Hematopoietic multipotent progenitor cell (in vitro differentiated cells): Measurements from ENCODE around the gene FBXL4. TPM values are rescaled to one million over a fixed set of nuclear protein-coding genes. Genes with fewer than 3 reads are reported as not detected.
"Not testable (repeated sequence)": the region's sequence is repeated elsewhere in the genome, so short reads cannot be mapped to it uniquely, and the experiment has no call there.

Source experiments
- DNase-seq, 3 donors: peaks; one replicate each; pipeline ENCODE4 v3.0.0-alpha.2; 2011 to 2015; ENCODE audit warnings: low read depth in 2 of 3, low spot score in 2 of 3
- total RNA-seq: library from RNA; depleted of rRNA; stranded (reverse); fragments of >200 nt; gene quantifications from one replicate; pipeline ENCODE4 v1.2.3, GENCODE V29; 2012

The FBXL4 gene
- total RNA-seq, 1 donor = 14.0 TPM

DNA sequence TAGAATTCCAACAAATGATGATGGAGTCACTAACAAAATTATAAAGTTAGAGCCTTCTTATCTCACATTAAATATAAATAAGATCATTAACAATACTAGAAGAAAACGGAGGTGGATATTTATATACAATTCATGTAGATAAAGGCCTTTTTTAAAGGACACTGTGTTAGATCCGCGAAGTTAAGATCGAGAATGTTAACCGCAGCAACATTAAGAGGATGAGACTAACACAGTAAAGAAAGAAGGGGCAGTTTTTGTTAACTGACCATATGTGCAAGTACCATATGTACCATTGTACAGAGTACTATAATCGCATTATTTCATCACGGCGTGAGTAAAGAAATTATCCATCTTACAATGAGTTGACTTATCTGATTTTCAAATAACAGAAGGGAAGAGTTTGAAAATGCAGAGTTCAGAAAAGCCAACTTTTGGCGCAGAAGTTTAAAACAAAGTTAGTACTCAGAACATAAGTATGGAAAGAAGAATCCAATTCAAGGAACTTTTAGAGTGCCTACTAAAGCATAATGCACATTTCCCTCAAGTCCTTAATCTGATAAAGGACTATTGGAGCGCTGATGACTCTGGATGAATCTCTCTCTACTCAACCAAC, 1.4 kb downstream of the FBXL4 start:
- DNase-seq = no peak

DNA sequence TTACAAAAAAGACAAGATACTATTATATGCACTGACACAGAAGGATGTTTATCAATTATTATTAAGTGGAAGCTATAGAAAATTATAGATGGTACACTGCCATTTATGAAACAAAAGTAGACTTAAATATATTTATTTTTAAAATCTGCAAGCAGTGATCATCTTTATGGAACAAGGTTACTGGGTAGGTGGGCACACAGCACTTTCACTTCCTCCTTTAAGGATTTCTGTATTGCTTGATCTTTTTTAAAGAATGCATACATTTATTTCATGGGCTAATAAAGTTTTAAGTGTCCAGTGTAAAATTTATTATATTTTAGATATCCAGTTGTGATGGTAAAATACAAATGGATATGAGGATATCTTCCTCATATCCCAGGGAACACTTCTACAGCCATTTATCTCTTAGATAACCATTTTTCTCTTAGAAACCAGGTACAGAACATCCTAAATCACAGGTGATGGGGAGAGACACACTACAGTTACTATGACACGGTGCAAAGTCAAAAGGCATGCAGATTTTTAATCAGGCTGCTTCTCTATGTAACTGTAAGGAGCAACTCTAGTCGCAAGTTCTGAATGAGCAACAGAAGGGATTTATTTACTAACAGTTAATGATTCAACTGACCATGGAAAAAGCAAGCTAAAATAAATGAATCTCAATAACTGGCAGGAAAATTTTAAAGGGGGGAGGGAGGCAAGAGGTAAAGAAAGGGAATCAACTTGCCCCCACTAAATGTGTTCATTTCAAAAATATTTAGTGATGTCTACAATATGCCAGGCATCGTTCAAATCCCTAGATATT, 2.2 kb downstream of the FBXL4 start:
- no peak for DNase-seq

DNA sequence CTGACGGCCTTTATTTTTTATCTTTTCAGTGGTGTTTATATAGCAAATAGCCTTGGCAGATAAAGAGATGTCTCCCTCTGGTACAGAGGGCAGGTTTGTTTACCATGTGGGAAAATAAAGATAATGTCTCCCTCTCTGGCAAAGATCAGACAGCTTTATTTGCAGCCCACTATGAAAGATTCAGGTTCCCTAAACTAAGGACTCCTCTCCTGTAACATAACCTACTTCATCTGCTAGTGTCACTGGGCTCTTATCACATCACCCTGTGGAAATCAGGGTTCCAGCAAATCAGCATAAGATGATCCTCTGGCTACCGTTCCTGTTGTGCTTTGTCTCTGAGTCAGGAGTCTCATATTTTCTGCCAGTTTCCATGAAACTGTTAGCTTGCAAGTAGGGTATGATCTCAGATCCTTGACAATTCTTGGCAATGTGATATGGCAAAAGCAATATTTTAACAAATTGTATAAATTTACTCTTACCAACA, 3.1 kb downstream of the FBXL4 start:
- no peak for DNase-seq

DNA sequence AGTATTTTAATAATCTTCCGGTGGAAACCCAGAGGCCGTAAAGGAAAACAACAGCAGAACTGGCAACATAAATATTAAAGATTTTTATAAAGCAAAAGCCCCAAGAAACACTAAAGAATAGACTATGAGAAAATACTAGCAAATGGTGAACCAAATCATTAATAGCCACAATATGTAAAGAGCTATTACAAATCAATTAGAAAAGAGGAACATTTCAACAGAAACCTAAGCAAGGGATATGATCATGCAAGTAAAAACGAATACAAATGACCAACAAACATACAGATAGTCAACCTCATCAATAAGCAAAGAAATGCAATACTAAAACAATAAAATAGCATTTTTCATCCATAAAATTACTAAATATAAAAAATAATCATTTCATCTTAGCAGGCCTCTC, 3.6 kb downstream of the FBXL4 start:
- no peak for DNase-seq

DNA sequence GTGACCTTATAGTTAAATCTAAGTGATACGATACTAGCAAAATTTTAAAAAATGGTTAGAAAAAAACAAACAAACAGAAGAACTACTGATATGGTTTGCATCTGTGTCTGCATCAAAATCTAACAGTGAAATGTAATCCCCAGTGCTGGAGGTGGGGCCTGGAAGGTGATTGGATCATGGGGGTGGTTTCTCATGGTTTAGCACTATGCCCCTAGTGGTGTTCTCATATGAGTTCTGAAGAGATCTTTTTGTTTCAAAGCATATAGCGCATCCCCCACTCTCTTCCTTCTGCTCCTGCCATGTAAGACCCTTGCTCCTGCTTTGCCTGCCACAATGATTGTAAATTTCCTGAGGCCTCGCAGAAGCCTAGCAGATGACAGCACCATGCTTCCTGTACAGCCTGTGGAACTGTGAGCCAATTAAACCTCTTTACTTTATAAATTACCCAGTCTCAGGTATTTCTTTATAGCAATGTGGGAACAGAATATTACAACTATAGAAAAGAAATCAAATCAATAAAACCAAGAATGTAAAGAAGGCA, 5.4 kb downstream of the FBXL4 start:
- DNase-seq = no peak

DNA sequence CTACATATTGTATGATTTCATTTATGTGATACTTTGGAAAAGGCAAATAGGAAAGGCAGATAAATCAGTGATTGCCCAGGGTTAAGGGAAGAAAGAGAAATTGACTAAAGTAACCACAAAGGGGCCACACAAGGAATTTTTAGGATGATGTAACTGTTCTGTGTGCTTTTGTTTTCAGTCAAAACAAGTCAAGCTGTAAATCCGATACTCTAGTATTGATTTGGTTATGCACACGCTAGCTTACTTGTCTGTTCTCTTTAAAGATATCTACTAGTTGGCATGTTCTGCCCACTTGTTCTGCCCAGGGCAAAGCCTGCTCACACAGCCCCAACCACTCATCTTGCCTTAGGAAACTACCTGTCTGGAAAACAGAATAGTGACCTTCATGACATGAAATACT, 6.4 kb downstream of the FBXL4 start:
- DNase-seq = no peak

DNA sequence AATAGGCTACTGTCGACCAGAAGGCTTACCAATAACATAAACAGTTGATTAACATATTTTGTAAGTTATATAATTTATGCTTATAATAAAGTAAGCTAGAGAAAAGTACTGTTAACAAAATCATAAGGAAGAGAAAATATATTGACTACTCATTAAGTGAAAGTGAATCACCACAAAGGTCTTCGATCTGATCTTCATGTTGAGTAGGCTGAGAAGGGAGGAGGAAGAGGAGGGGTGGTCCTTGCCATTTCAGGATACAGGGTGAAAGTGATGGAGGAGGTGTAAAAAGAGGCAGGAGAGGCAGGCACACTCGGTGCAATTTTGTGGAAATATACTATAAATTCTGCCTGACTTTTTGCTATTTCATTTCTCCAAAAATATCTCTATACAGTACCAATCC, 10.4 kb downstream of the FBXL4 start:
- no peak for DNase-seq

DNA sequence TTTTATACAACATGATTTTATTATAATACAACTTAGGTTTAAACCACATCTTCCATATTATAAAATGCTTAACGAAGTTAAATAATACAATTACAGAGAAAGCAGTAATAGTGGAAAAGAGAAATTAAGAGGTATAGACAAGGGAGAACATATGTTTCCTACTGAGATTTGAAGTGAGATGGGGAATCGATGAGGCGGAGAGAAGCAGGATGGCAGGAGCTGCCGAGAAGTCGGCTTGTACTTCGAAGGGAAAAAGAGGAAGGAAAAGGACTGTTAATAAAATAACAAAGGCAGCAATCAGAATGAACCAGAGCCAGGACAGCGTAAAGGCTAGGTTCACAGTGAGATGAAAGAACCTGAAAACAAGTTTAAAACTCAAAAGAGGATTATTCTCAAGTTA, 15.4 kb downstream of the FBXL4 start:
- DNase-seq = peak in 2 of 3 donors; percentile 24 to 37

DNA sequence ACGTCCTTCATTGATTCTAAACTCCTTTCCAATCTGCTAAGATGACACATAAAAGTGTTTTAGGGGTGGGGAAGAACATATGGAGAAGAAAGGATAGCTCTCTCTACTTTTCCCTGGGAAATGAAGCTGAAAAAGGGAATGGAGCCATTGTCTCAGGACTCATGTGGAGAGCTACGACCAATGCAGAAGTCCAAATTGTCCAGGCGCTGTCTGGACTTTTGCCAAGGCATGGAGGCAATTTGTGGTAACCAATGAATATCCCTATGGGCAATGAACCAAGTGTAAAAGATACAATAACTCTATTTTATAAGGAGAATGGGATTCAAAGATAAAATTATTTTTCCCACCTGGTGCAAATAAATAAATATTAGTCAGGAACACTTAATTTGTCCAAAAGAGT, 16.1 kb downstream of the FBXL4 start:
- no peak for DNase-seq

DNA sequence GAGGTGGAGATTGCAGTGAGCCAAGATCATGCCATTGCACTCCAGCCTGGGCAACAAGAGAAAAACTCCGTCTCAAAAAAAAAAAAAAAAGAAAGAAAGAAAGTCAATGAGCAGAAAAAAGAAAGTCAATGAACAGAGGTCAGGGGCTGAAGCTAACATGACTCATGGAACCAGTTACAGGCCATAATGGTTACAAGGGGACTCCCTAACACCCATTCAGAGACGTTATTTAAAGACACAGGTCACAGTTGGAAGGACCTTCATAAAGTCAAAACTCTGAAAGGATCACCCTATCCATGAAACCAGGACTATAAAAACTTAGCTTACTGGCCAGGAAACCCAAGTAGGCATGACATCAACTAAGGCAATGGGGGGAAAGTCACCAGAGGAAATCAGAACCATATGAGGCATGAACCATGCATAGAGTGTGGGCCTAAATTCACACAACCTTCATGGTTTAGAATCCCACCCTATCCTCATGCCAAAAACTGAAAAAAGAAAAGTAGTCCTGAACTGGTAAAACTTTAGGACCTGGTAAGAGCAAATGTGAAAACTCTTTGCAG, 18.2 kb downstream of the FBXL4 start:
- no peak for DNase-seq

DNA sequence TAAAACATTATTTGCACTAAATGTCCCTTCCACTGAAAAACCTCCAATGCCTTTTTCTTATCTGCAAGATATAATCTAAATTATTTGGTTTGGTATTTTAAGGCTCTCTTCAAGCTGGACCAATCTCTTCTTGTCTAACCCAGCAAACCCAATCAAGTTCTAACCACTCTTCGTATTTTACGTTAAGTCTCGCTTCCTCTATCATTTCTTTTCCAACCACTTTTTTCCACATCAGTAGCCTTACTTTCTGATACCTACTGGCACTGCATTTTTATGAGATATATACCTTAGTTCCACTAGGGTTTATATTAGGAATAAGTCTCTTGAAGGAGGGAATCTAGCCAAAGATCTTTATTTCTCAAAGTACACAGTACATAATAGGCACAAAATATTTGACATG, 19.1 kb downstream of the FBXL4 start:
- no peak for DNase-seq

DNA sequence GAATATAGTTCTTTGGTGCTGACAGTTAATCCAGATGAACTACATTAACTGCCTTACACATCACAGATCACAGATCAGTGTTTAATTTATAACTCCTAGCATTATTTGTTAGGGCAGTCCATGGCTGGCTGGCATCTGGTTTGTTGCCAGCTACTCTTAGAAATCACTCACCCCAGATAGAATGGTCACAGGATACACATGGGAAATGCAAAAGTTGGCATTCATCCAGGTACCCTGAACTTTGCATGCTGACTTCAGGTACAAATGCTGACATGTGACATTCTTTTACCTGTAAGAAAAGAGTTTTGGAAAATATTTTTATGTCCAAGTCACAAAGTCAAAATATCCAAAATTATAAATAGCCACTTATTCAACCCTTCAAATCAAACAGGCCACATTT, 20.2 kb downstream of the FBXL4 start:
- peak in 1 of 3 donors; percentile 34 for DNase-seq

DNA sequence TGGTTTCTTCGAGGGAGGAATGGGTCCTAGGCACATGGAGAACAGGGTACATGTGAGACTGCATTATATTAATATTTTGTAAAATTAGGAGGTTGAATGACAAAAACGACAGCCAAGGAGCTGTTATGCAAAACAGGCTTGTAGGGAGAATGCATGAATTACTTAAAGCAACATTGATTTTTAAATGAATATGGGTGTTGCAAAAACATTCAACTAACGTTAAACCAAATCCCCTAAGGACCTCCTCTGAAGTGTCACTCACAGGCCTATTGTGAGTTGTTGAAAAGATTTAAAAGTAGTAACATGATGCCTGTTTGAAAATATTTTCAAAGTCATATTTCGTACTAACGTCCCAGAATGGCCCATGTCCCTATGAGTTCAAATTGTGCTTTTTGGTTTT, 21.9 kb downstream of the FBXL4 start:
- no peak for DNase-seq

DNA sequence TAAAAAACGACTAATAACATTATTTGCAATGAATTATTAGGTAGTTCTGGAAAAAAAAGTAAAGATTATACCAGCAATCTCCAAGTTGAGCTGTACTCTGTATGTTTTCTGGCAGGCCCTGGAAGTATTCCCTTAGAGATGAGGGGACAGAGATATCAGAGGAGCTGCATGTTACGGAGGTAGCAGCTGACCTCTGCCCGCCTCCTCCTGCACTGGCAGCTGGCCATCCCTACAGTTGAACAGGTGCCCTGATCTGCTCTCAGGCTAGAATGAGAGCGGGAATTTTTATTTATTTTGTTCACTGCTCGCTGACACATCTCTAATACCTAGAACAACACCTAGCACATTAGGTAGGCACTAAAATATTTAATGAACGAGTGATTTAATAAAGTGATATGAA, 23.1 kb downstream of the FBXL4 start:
- no peak for DNase-seq

DNA sequence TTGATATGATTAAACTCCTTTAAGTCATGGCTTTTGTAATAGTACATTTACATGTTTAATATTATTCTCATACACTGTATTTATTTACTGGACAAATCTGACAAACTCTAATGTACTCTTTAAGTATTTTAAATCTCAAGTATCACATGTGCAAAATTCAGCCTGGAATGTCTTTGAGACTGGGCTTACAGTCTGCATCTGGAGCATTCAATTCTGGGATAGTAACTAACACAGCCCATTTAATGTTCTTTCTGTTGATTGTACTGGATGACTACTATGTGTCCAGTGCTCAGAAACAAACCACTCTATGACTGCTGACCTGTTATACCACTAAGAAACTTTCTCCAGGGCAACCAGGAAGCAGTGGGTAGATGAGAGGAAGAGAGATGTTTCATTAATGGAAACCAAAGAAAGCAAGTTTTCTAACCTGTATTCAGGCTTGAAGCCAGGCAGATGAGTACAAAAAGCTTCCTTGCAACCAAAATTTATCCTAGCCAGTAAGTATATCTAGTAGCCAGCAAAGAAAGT, 26.8 kb downstream of the FBXL4 start:
- no peak for DNase-seq

DNA sequence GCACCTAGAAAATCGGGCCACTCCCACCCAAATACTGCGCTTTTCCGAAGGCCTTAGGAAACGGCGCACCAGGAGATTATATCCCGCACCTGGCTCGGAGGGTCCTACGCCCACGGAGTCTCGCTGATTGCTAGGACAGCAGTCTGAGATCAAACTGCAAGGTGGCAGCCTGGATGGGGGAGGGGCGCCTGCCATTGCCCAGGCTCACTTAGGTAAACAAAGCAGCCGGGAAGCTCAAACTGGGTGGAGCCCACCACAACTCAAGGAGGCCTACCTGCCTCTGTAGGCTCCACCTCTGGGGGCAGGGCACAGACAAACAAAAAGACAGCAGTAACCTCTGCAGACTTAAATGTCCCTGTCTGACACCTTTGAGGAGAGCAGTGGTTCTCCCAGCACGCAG, 36.8 kb downstream of the FBXL4 start:
- not testable (repeated sequence) for DNase-seq

DNA sequence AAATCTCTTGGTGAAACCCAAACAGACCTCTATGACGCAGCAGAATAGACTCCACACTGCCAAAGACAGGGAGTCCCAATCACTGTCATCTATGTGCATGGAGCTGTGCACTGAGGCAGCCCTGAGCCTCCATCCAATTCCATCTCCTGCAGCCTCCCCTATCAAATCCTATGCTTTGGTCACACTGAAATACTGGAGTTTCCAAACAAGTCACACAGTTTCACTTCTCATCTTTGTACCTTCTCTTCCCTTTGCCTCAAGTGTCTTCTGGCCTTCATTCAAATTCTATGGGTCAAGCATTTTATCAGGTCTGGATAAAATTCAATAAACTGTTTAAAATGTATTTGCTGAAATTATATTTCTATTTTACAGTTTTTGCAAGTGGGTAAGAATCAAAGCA, 38.5 kb downstream of the FBXL4 start:
- no peak for DNase-seq

DNA sequence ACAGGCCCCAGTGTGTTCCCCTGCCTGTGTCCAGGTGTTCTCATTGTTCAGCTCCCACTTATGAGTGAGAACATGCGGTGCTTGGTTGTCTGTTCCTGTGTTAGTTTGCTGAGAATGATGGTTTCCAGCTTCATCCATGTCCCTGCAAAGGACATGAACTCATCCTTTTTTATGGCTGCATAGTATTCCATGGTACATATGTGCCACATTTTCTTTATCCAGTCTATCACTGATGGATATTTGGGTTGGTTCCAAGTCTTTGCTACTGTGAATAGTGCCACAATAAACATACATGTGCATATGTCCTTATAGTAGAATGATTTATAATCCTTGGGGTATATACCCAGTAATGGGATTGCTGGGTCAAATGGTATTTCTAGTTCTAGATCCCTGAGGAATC, 41.4 kb downstream of the FBXL4 start:
- DNase-seq = not testable (repeated sequence)

DNA sequence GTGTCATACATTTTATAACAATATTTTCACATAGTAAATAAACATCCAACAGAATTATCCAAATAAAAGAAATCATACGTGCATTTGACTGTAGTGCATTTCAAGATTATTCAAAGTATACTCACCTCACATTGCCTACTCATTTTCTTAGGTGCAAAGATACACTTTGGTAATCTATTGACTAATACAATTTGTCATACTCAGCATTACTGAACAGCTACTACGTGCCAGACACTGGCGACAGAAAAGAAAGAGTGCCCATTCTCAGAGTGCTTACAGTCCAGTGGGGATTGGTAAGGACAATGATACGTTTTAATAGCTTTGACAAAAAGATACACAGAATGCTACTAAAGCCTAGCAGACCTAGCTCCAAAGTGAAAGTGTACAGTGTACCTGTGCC, 42.0 kb downstream of the FBXL4 start:
- DNase-seq = no peak

DNA sequence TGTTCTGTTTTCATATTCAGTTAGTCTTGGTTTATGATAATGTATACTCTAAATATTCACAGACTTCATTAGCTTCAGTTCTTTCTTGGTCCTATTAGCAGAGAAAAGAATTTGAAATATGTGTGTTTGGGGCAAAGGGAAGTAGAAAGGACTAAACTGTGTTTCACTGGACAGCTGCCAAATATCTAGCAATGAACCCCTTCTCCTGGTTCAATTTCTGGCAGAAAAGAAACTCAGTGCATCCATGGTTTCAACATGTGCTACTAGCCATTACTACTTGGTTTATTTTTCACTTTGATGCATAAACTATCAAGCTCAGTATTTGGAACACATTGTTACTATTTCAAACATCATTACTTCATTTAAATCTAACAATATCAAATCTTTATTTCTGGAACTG, 43.6 kb downstream of the FBXL4 start:
- DNase-seq = no peak

DNA sequence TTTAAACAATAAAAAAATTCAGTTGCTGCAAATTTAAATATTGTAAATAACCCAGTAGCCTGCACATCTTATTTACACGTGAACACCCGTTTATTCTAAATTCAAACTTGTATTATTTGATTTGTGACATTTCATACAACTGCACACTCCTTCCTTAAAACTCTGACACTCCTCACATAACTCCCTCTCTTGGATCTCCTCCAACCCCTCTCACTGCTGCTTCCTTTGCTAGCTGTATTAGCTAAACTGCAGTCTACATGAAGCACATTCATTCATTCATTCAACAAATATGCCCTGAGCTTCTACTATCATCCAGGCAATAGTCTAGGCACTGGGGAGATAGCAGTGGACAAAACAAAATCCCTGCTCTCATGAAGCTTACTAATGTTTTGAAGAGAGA, 47.0 kb downstream of the FBXL4 start:
- no peak for DNase-seq

DNA sequence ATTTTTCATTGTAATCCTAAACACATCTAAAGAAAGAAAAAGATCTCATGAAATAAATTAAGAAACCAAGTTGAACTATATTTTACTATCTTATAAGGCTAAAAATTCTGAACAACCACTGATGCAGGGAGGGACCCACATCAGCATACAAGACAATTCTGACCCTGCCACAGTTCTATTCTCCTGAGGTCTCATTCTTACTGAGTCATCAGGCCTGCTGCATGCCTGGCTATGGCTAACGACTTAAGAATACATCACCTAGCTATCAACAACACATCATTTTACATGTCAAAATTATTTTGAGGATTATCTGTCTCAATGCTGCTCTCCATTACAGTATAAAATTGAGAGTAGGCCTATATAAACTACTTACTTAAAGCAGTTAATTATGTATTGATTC, 52.9 kb downstream of the FBXL4 start:
- DNase-seq = no peak
